Activated CD8-positive, alpha-beta memory T cell treated with anti-CD3 and anti-CD28 coated beads, Interleukin-2, amount 50 U/mL, for 1 hour (primary cell): ENCODE results near the gene SPAG4.

Experiments used
- DNase-seq: peaks from one replicate; pipeline ENCODE4 v3.0.0-alpha.2; 2020; ENCODE audit errors: extremely low read depth

SPAG4 gene

DNA sequence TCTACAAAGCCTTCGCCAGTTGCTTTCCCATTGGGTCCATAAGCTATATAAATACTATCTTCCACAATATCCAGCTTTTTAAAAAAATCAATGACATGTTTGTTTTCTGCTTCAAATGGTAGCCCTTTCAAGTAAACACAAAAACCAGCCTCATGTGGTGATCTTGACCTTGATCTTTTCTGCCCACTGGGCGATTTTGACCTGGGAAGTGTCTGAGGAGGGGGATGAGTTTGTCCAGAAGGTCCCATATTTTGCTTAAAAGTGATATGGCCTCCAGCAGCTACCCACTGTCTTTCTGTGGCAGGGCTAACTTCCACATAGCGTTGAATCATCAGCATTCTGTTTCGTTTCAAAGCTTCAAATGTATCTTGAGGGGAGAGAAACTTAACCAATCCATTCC lies 38.3 kb downstream of the SPAG4 start:
- no peak for DNase-seq

DNA sequence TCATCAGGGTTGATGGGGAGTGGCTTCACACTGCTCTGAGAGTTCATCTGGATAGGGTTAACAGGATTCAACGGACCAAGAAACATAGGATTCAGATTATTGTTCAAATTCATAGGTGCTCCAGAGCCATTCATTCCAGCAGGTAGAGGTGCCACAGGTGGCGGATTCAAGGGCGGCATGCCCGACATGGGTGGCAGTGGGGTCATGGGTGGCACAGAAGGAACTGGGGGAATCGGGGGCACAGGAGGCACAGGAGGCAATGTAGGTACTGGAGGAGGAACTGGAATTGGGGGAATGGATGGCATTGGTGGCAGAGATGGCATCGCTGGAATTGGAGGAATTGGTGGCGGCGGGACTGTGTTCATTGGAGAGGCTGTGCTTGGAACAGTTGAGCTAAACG lies 38.8 kb downstream of the SPAG4 start:
- DNase-seq, result no peak

DNA sequence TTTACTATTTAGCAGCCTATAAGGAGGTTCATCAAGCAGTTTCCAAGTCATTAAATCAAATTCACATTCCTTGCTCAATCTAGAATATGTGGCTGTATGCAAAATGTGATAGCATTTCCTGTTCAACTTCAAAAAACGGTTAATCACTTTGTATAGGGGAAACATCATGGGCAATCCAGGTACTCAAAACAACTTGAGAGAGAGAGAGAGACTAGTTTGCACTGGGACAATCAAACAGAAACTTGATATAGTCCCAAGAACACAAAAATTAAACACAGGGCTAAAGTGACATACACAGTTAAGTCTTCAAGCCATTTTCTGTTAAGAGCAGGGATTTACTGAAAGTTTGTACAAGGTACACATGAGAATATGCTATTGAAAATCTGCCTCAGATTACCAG lies 41.6 kb downstream of the SPAG4 start:
- DNase-seq, result no peak

DNA sequence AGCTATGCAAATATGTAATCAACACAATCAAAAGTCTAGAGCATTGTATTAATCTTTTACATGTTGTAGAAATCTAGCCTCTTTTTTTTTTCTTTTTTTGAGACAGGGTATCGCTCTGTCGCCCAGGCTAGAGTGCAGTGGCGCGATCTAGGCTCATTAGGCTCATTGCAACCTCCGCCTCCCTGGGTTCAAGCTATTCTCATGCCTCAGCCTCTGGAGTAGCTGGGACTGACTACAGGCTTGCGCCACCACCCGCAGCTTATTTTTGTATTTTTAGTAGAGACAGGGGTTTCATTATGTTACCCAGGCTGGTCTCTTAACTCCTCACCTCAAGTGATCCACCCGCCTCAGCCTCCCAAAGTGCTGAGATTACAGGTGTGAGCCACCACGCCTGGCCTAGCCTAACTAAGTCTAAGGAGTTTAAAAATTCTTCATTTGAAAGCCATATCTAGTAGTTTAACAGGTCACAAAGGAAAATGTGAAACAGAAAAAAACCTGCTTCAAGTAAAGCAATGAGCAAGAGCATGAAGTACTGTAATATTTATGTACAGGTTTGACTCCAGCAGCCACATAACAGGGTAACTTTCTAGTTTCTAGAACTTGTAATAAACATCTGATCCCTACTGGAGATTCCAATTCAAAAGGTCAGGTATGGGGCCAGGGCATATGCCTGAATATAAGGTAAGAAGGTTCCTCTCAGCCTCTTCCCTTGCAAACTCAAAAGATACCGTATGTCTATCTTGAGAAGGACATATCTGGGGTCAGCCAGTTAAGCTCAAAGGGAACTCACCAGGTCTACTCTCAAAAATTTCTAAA lies 44.7 kb downstream of the SPAG4 start:
- no peak for DNase-seq

DNA sequence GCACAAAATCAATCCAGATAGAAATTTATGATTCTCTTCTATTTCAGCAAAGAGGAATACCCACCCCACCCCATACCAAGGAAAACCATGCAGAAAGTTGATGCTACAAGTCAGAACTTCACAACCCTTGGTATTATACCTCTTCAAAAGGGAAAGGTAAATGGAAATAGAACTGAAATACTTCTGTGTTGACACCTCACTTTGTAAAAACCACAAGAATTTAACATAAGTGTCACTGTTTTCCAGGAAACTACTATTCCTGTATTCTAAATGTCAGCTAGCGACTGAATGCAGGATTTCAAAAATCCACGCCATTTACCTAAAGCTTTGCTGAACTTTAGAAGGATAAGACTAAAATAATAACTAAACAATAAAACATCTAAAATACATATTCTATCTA lies 45.4 kb downstream of the SPAG4 start:
- no peak for DNase-seq

DNA sequence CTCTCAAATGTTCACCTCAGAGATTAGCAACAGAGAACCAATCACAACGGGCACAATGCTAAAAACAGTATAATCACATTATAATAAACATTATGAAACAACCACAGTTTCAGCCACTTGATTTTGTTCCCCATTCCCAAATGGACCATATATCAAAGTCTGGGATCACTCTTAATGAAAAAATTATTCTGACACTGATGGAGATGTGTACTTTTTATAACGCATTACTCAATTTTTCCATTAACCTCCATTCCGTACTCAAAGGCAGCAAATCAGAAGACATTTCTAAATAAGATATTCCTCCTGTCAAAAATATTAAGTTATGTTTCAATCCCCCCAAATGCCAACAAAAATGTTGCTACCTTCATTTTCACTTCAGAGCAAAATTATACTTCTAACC lies 46.3 kb downstream of the SPAG4 start:
- DNase-seq, result no peak

DNA sequence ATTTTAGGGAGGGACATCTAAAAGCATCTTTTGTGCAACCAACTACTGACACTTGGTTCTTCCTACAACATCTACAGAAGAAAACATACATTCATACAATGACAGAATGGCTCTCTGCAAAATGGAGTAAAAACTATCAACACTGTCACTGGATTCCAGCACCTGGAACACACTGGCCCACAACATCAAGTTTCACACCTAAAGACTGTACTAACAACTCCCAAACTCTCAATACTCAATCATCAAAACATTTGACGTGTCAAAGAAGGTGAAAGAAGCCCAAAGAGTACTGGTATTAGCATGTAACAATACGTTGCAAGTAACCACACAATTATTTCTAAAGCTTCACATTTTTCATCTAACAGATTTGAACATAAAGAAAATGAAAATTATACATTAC lies 46.9 kb downstream of the SPAG4 start:
- no peak for DNase-seq

DNA sequence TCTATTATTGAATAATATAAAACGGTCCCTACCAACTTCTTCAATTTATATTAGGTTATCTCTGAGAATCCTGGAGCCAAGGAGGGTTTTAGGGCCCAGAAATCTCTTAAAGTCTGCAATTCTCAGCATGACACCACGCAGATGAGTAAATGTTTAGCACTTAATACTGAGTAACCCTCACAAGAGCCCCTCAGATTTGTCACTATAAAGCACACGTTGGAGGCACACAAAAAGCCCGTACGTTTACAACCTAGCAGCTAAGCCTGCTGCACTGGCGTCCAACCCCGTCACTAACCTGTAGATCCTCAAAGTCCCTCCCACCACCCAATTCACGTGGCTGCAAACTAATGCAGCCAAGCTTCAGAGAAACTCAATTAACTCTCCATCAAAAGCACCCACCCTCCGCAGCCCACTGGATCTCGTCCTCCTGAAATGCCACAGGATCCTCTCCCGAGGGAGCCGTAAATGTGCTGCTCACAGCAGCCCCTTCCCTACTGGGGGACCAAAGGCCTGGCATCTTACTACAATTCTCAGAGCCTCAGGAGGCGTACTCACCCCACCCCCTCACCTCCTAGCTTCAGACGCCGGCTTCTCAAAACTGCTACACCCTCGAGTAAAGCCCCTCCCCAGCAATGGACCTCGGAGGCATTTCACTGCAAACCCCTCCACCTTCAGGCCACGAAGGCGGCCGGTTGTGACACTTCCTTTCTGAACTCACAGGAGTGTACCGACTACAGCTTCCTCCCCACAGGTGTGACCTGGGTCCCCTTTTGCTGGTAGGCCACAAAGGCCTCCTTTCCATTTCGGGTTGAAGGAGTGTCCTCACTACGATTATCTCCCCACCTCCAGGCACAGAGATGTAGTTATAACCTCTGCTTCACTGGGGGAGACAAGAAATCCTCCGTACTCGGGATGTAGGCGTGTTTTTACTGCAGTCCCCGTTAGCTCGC lies 48.2 kb downstream of the SPAG4 start:
- DNase-seq, result peak; percentile 33

DNA sequence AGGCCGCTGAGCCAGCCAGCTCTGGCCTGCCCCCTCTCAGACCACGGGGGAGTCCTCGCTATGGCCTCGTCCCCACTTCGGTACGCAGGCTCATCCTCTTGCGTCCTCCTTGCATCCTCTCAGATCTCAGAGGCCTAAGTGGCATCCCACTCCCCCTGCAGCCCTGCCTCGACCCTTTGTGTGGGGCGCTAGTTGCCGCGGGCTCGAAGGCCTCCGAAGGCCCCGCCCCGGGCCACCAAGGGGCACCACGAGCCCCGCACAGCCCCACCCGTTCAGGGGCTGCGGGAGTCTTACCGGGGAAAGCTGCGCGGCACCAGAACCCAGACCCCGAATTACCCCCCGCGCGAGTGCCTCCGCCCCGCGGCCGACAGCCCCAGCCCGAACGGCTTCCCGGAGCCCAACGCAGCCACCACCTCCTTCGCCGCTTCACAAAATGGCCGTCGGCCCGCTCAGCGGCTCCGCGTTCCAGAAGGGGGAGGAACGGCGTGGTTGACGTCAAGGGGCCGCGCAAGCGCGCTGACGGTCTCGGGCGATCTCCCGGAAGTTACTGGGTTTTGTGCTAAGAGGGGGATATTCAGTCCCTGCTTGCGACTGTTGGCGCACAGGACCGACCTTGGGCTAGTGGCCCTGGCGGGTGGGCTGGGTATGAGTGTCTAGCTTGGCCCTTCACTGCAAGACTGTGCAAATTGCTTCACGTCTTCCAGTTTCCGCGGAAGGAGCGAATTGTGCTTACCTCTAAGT lies 49.0 kb downstream of the SPAG4 start, which contains the start of the genes CPNE1 and RBM12:
CPNE1 (minus strand) TSS at position 435 of the 741 bp plus-strand sequence. CDS start 31,977 bp downstream, outside the sequence.
RBM12 (minus strand) TSS at position 435 of the 741 bp plus-strand sequence. CDS start 9,578 bp downstream, outside the sequence.
- DNase-seq, result peak; percentile 78

DNA sequence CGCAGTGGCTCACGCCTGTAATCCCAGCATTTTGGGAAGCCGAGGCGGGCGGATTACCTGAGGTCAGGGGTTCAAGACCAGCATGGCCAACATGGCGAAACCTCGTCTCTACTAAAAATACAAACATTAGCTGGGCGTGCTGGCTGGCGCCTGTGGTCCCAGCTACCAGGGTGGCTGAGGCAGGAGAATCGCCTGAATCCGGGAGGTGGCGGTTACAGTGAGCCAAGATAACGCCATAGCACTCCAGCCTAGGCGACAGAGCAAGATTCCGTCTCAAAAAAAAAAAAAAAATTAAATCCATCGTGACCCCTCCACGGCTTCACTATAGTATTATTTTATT lies 50.3 kb downstream of the SPAG4 start:
- DNase-seq, result no peak

DNA sequence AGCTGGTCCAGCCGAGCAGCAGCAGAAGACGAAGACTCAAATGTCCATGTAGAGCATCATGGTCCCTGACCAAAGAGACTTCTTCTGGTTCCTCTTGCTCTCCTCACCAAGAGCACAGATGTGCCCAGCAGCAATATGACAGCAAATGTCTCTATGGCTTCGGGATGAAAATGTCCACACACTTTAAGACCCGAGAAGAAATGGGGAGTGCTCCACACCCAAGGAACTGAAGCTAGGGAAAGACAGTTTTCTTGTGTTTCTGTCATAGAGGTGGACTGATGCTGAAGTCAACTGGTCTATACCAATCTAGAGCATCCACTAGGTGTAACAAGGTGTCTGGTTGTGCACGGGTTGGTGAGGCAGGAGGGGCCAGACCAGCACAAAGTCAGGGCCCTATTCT lies 53.6 kb downstream of the SPAG4 start:
- no peak for DNase-seq

DNA sequence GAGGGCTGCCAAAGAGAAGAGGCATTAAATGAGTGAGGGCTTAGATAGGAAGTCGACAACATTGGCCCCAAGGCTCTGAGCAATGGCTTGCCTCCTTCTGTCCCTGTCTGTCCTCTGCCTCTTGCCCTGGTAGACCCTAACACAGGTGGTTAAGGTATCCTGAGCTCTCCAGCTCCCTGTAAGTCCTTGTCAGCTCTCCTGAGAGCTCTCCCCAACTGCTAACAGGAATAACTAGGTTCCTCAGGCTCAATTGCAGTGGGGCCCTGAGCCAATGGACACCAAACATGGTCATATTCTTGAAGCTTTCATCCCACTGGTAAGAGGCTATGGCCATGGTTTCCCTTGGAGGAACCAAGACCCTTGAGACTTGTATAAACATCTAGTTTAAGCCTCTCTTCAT lies 54.1 kb downstream of the SPAG4 start:
- DNase-seq, result no peak
